ENCODE measurements around the gene GAMT.
A peak's percentile ranks its signal among the peaks of the same experiment; 100 is the strongest.

Gene GAMT

GRCh38 chr19:1401889-1402217 is 511 bp upstream of the GAMT start:
- DNase-seq (ENCODE audit: low spot score) (no peak), FAIRE-seq (no peak)

DNA sequence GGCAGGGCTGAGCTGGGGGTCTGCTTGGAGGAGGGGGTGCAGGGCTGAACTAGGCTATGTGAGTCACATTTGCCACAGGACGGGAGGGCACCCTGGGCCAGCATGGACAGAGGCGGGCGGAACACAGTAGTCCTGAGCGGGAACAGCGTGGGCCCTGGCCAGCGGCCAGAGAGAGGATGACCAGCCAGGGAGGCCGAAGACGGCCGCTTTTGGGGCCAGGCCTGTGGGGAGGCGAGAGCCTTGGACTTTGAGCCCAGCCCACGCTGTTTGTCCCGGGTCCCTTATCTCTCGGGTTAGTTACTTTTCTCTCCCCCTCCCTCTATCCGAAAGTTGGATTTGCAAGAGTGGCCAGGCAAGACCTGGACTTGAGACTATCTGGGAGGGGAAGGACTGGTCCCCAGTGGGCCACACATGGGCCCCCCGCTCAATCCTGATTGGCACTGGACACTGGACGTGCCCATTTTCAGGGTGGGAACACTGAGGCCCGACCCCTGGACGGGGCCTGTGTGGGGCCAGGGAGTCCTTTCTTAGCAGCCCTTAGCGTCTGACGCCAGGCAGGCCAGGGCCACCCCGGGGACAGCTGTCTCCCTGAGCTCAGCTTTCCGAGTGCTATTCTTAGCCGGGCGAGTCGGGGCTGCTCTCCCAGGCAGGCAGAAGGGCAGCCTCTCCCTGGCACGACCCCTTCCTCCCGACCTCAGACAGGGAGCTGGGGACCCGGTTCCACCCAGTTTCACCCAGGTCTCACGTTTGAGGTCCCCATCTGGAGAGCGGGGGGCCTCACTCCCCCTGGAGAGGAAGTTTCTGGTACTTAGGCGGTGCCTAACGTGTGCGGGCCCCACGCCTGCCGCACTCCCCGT is 833 bp downstream of the GAMT start:
- peak; percentile 34 for DNase-seq (ENCODE audit: low spot score)

GRCh38 chr19:1399745-1400144 is 1.6 kb downstream of the GAMT start:
- DNase-seq (ENCODE audit: low spot score) (no peak), FAIRE-seq (no peak)

More for the DNA sequence above, 833 bp downstream of the GAMT start:
- FAIRE-seq: no peak

DNA sequence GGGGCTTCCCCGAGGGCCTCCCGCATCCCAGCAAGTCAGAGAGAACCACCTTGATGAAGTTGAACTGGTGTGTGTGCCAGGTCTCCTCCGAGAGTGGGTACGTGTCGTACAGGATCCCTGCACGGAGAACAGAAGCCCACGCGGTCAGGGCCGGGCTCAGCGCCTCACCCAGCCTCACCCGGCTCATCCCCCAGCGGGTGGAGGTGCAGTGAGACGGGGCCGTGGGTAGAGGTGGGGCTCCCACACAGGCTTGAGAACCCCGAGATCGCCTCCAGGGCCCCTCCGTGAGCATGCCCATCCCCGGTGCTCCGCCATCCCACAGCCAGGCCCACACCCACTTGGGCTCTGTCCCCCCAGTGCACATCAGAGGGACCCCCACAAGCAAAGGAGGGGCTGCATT is 2.3 kb downstream of the GAMT start:
- FAIRE-seq: no peak
- no peak for DNase-seq (ENCODE audit: low spot score)

- FAIRE-seq: no peak
Measured at GRCh38 chr19:1397838-1398237, 3.5 kb downstream of the GAMT start.

DNA sequence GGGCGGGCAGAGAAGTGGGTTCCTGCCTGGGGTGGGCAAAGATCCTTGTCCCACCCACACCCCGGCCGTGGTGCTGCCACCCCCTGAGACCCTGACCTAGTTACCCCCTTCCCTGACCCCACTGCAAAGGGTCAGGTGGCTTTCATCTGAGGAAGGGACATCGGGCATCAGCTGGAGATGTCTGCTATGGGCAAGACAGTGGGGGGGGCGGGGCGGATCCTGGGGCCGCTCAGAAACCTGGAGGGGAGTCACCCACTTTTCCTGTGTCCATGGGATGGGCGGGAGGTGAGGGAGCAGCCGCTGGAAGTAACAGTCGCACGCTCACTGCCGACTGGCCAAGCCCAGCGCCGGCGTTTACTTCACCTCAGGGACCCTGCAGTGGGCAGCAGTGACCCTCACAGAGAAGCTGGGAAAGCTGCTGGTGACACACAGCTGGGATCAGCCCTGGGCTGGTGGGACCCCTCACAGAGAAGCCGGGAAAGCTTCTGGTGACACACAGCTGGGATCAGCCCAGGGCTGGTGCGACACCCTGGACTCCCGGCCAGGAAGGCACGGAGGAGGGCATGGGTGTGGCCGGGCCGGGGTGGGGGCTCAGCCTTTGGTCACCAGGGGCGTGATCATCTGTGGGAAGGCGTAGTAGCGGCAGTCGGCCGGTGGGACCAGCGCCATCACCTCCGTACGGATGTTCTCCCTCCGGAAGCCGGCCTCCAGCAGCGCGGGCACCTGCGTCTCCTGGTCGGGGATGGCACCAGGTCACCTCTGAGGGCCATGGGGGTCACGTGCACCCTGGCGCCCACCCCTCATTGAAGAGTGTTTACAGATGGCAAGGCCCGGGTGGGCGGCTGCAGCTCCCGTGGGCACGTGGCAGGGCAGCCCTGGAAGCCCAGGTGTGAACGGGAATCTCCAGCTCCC is 4.3 kb downstream of the GAMT start:
- no peak for FAIRE-seq
- DNase-seq (ENCODE audit: low spot score): no peak

More at GRCh38 chr19:1397838-1398237, 3.5 kb downstream of the GAMT start:
- DNase-seq (ENCODE audit: low spot score): no peak

GRCh38 chr19:1396019-1396767 is 5.1 kb downstream of the GAMT start:
- FAIRE-seq (no peak), DNase-seq (ENCODE audit: low spot score) (no peak)

GRCh38 chr19:1395194-1396018 is 5.9 kb downstream of the GAMT start:
- no peak for FAIRE-seq
- DNase-seq (ENCODE audit: low spot score): no peak

DNA sequence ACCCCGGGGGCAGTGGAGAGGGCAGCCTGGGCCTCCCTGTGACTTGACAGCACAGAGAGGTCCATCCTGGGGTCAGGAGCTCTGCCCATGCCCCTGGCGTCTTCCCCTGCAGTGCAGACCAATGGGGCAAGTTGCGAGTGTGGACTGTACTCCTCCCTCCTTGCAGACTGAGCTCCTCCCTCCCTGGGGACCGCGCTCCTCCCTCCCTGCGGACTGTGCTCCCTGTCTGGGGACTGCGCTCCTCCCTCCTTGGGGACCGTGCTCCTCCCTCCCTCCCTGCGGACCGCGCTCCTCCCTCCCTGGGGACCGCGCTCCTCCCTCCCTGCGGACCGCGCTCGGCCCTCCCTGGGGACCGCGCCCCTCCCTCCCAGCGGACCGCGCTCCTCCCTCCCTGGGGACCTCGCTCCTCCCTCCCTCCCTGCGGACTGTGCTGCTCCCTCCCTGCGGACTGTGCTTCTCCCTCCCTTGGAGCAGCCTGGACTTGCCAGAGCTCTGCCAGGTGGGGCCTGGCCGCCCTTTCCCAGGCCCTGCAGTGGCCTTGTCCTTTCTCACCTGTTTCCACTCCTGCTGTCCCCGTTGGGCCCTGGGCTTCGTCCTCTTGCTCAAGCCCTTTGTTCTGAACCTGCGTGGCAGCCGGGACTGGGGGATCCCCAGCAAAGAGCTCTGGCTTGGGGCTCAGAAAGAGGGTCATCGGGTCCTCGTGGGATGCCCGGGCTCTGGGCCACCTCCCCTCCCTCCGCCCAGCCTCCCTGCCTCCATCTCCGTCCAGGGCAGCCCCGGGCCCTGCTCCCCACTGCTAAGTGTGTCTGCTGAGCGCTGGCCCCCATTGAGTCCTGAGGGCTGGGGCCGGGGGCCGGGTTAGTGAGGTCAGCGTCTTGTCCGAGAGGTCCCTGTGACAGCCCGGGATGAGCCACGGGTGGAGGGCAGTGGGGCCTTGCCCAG is 6.8 kb downstream of the GAMT start:
- DNase-seq (ENCODE audit: low spot score) (no peak), FAIRE-seq (no peak)

DNA sequence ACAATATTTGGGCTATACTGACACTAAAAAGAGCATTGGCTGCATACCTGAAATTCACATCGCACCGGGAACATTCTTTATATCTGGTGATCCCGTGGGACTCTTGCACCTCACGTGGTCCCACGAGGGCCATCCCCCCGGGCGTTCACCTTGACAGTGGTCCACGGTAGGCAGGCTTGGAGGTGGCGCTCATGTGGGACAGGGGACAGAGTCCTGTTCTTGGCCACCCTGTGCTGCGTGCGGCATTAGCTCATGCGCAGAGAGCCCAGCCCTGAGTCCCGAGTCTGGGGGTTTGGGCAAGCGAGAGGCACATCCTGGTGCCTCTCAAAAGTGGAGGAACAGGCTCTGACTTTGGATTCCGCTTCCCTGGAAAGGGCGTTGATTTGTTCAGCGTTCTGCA is 7.5 kb downstream of the GAMT start:
- no peak for DNase-seq (ENCODE audit: low spot score)
- no peak for FAIRE-seq

DNA sequence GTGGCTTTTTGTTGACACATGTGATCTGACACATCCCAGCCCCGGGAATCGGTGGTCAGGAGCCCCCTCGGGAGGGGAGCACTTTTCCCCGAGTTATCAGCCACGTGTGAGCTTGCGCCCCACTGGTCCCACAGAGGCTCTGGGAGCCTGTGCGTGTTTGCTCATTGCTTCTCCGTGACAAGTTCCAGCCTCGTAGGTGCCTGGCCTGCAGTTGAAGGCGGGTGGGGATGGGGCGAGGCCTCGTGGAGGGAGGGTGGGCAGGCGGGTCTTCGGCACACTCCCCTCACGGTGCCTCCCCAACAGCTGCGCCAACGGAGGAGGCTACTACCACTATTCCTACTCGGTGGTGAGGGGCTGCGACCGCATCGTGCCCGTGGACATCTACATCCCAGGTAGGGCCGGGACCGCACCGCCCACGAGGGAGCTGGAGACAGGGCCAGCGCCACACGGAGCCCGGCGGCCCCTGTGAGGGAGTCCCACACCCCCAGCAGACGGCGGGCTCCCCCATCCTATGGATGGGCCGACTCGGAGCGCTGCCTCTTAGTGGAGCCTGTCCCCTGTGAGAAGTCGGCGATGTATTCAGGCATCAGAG is 8.3 kb downstream of the GAMT start:
- no peak for FAIRE-seq

DNA sequence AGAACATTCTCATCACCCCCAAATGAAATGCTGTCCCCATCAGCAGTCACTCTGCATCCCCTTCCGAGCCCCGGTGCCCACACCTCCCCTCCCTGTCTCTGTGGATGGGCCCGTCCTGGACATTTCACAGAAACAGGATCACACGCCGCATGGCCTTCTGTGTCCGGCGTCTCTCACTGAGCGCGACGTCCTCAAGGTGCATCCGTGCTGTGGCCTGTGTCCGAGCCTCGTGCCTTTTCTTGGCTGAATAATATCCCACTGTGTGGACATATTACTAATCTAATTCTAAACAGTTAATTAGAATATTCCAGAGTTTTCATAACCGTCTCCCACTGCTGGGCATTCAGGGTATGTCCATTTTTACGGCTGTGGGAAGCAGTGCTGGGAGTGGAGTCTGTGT is 8.9 kb downstream of the GAMT start:
- DNase-seq (ENCODE audit: low spot score) (no peak), FAIRE-seq (no peak)

More for the DNA sequence above, 8.3 kb downstream of the GAMT start:
- DNase-seq (ENCODE audit: low spot score): no peak

- DNase-seq (ENCODE audit: low spot score) (no peak), FAIRE-seq (no peak)
Measured at GRCh38 chr19:1390890-1391423, 10.4 kb downstream of the GAMT start.

DNA sequence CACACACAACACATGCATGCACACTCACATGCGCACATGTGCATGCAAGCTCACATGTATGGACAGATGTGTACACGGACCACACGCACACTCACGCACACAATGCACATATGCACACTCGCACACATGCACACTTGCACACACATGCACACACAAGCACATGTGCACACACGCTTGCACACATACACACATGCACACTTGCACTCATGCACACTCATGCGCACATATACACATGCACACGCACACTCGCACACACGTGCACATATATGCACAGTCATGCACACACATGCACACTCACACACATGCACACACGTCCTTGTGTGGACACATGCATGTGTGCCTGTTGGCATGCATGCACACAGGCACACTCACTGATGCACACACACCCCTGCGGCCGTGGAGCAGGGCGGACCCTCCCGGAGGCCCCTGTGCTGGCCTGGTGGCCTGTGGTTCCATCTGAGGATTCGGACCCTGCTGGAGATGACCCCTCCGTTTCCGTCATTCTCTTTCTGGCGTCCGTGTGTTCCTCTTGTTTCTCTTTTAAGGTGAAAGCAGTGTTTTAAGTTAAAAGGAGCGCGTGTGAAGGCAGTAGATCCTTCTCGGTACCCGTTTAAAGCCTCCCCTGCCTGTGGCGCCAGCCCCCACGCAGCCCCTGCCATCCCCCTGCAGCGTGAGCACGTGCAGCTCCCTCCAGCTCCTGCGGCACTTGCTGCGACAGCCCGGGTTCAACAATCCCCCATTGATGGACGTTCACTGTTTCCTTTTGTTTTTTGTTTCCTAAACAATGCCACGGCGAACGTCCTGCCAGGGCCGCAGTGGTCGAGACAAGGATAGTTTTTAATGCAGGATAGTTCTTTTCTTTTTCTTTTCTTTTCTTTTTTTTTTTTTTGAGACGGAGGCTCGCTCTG is 12.1 kb downstream of the GAMT start:
- peak; percentile 91 for FAIRE-seq
- DNase-seq (ENCODE audit: low spot score): no peak

DNA sequence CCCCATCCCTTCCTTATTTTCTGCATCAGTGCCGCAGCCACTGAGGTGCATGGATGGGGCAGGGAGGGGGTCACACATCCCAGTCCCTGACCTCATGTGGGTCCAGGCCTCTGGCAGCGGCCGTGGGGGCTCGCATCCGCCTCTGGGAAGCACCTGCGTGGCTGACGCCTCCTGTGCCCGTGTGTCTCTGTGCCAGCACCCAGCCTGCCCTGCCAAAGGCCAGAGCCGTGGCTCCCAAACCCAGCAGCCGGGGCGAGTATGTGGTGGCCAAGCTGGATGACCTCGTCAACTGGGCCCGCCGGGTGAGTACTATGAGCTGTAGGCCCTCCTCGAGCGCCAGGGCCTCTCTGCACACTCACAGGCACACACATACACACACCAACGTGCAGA is 12.7 kb downstream of the GAMT start:
- DNase-seq (ENCODE audit: low spot score) (no peak), FAIRE-seq (no peak)

DNA sequence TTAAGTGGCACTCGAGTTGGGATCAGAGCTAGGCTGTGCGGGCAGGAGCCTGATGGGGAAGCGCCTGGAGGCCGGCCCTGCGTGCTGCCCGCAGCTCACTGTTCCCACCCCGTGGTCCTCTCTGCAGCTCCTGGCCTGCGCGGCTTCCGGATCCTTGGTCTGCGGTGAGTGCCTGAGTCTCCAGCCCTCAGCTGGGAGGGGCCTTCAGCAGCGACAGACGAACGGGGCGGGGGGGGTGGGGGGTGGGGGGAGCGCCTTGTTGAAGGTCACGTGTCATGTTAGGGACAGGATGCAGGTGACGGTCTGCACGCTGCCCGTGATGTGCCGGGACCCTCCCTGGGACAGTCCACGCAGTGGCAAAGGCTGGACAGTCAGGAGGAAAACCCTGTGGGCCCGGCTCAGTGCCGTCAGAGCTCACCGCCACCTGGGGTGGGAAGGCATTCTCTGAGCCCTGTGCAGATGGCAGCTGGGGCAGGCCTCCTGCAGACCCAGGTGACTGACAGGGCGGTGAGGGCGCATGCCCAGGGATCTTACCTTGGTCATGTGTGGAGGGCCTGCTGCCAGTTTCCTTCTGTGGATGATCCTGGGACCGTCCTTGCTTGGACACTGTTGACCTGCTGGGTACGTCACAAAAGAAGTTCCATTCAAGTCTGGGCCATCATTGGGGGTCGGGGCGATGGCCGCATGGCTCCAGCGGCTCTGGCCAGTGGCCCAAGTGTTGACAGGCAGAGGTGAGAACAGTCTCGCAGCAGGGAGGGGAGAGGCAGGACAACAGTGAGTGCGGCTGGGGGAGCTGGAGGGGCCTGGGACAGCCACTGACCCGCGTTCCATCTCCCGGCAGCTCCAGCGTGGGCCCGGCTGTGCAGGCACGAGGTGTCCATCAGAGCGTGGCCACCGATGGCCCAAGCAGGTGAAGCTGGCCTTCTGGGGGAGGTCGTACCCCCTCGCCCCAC is 13.4 kb downstream of the GAMT start:
- DNase-seq (ENCODE audit: low spot score): no peak
- no peak for FAIRE-seq

All from urothelium cell line (cell line).